HG02885 (cell line): Measurements from ENCODE around the gene TCERG1L.
"Not testable (repeated sequence)": the region's sequence is repeated elsewhere in the genome, so short reads cannot be mapped to it uniquely, and the experiment has no call there.

ENCODE experiments used
- ATAC-seq: cut with Tn5 transposase; IDR thresholded peaks from one replicate; pipeline ENCODE4 v1.9.1; 2021; ENCODE audit warnings: mild to moderate bottlenecking; ENCODE audit not compliant: unreplicated experiment, poor library complexity

The TCERG1L gene

DNA sequence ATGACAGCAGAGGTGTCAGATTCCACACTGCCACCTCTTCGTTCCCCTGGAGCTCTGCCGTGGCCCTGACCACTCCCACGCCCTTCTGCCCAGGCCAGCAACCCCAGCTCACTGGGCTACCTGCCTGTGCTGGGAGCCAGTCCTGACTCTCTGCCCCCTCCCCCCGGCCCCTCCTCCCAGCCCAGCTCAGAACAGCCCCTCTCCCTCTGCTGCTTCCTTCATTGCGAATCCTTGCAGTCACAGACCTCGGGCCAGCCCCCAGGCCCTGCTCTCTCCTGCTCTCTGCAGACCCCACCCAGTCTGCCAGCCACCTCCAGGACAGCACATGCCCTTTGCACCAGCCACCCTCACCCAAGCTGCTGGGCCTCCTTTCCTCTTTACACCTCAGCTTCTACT is 60.4 kb downstream of the TCERG1L start:
- no peak for ATAC-seq

DNA sequence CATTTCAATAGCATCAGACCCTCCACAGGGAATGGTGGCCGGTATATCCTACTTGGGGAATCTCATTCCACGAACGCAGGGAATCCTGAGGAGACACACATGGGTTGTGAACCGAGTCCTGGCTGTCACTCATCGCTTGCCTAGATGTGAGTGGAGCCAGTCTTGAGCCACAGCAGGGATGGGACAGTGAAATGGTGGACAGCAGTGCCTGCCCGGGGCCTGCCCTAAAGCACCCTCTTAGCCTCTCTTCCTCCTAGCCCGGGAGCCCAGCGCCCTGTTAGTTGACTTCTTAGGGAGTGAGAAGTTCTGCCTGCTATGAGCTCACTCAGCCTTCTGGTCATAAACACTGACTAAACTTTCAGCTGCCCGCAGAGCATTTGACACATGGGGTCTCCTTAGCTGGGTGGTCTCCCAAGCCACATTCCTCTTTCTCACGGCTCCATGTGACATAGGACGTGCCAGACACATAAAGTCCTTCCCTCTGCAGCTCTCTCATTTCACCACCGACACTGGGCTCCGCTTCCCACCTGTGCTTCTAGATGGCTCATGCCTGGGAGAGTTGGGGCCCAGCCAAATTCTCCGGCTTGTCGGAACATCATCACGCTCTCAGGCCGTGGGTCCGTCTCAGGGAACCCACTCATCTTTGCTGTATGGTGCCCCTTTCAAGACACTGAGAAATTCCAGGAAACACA is 60.9 kb downstream of the TCERG1L start:
- no peak for ATAC-seq

DNA sequence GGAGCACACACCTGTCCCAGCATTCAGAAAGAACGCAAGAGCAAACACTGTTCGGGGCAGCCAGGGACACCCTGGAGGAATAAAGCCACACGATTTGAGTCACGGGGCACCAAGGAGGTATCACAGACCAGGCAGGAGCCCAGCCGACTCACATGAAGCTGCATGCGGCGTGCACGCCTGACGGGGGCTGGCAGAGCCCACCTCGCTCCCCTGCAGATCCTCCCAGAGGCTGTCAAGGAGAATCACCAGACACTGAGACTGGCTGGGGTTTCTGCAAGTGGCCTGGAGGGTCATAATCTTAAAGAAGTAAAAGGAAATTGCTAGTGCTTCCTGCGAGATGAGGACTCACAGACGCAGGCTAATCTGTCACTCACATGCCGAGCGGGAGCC is 61.6 kb downstream of the TCERG1L start:
- no peak for ATAC-seq

- ATAC-seq, result no peak
Measured at GRCh38 chr10:131249238-131249954, 62.1 kb downstream of the TCERG1L start.

GRCh38 chr10:131248376-131249165 is 63.0 kb downstream of the TCERG1L start:
- ATAC-seq, result no peak

DNA sequence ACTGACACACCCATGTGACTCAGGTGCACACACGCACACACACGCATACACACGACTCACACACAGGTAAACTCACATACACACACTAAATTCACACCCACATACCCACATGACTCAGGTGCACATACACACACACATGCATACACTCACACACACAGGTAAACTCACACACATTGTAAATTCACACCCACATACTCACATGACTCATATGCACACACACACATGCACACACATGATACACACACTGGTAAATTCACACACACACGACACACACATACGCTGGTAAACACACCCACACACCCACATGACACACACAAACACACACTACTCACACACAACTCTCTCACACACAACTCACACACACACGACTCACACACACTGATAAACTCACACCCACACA is 63.6 kb downstream of the TCERG1L start:
- no peak for ATAC-seq

DNA sequence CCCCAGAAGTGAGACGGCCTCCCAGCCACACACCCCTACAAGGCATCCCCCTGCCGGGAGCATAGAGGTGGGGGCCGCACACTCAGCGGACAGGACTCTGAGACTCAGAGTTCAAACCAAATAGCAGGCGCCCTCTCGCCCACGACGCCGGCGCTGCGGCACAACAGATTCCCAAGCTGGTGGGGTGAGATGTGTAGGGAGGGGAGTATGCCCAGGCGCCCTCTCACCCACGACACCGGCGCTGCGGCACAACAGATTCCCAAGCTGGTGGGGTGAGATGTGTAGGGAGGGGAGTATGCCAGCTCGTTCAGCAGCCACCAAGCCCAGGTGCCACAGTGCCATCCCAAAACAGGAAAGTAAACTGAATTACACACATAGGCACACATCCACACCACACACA is 64.7 kb downstream of the TCERG1L start:
- no peak for ATAC-seq

DNA sequence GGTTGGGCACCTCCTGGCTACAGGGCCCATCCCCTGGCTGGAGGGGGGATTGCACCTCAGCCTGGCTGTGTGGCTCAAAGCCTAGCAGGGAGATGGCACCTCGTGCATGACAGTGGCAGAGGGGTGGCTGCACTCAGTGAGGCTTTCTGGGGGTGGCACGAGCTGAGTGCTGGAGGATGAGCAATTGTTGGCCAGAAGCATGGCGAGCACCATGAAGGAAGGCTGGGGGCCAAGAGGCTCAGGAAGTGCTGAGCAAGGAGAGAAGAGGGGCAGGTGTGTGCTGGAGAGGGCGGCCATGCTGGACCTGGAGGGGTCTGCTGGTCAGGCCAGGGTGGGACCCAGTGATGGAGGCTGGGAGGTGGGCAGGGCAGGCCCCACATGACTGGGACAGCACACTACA is 65.4 kb downstream of the TCERG1L start:
- ATAC-seq, result no peak

DNA sequence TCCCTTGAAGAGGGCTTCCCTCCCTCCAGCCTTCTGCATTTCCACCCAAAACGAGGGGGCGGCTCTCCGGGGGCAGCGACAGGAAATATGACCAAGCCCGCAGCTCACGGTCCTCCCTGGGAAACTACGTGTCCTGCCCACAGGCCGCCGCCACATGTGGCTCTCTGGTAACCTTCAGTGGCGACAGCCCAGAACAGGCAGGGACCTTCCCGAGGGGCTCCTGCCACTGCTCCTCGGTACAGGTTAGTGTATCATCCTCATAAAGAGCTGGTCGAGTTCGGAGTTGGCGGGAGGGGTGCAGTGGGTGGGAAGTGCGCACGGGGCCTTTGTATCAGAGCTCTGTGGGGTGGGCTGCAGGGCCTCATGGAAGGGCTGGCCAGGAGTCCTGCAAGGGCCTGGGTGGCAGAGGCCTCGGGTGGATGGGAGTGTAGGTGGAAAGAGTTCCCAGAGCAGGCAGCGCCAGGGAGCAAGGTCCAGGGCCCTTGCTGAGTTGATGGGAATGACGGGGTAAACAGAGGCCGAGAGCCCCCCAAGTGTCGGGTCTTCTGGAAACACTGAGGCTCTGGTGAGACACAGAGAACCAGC is 66.0 kb downstream of the TCERG1L start:
- ATAC-seq, result no peak

- no peak for ATAC-seq
Measured at GRCh38 chr10:131244836-131245235, 66.7 kb downstream of the TCERG1L start.

DNA sequence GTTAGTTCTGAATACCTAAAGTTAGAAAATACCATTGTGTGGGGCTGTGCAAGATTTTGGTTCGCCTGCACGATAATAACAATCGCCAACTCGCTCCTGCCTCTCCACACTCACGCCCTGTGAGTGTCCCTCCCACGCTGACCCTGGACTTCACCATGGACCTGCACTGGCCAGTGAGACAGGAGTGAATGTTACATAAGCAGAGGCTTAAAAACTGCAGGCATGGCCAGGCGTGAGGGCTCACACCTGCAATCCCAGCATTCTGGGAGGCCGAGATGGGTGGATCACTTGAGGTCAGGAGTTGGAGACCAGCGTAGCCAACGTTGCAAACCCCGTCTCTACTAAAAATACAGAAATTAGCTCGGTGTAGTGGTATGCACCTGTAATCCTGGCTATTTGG is 68.4 kb downstream of the TCERG1L start:
- no peak for ATAC-seq

GRCh38 chr10:131242007-131242406 is 69.5 kb downstream of the TCERG1L start:
- ATAC-seq, result no peak

DNA sequence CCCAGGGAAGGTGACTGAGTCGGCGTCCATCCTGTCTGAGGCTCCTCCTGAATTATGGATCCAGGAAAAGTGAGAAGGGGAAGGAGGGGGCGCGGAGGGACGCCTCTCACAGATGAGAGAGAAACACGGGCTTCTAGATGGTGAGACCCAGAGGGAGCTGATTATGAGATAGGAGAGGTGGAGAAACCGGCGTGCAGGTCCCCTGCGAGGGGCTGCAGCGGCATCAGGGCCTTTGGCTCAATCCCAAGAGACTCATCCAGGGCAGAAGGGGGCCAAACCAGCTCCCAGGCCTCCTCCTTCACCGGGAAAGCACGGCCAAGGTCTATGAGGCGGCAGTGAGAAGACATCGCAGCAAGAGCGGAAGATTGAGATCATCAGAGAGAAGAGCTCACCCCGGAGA is 70.8 kb downstream of the TCERG1L start:
- no peak for ATAC-seq

DNA sequence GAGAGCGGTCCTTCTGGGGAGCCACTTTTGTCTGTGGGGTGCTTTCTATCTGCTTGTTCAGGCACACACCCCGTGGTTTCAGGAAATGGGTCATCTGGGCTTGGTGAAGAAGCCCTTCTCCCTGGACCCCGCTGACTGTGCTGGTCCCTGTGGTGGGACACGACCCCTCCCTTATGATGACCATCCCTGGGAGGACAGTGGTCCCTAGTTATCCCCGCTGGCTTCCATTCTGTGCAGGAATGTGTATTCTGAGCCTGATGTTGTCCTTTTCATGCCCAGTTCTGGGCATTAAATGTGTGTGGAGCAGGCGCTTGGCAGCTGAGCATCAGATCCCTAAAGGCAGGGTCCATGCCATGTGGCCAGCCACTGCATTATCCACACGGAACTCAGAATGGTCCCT is 71.6 kb downstream of the TCERG1L start:
- no peak for ATAC-seq

DNA sequence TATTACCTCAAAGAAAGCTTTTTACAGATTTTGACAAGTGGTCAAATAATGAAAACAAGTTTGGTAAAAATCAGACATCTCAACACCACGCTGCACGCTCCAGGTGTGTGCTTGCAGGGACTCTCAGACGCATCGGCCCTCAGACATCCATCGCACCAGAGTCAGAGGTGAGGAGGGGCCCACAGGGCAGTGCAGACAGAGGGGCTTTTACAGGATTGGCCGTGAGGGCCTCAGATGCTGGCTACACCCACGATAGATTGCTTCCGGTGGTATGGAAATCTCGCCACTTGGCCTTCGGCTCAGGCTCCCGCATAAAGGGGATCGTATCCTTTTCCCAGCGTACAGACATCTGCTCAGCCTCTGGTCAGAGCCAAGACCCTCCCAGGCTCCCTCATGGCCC is 72.1 kb downstream of the TCERG1L start:
- ATAC-seq, result no peak

DNA sequence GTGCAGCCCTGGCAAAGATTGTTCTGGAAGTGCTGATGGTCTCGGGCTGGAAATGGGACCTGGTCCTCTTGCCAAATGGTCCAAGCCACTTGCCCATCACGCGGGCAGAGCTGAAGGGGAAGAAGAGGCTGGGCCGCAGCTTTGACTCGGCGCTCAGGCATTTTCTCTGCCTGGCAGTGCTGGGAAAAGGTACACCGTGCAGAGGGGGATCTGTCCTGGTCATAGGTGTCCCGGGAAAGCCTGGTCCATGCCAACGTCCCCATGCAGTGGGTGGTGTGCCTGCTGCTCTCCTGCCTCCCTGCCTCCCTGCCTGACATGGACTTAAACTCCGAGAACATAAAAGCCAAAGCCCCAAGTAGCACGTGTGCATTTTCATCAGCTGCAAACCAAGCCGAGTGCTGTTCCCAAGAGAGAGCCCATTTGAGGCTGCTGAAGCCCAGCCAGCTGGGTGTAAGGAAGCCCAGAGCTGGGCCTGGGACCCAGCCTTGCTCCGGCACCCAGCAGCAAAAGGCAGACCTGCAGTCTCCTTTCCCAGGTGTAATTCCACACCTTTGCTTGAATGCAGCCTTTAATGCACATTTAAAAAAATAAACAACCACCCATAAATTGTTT is 72.7 kb downstream of the TCERG1L start:
- ATAC-seq, result no peak

GRCh38 chr10:131237991-131238651 is 73.4 kb downstream of the TCERG1L start:
- no peak for ATAC-seq

GRCh38 chr10:131234606-131235005 is 76.9 kb downstream of the TCERG1L start:
- not testable (repeated sequence) for ATAC-seq

DNA sequence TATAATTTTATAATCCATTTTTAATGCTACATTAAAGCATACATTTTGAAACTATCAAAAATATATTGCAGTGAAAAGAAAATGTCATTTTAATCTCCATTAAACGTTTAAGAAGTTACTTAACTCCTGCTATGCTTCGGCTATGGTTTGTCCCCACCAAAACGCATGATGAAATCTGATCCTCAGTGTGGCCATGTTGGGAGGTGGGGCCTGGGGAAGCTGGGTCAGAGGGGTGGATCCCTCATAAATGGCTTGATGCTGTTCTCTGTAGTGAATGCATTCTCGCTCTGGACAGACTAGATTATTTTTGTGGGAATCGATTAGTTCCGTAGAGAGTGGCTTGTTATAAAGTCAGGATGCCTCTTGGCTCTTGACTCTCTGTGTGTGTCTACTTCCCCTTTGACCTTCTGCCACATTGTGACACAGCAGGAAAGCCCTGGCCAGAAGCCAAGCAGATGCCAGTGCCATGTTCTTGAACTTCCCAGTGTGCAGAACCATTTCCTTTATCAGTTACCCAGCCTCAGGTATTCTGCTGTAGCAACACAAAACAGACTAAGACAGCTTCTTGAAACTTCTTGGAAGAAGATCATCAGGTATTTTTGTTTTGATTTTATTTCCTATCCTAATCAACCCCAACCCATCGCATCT is 77.8 kb downstream of the TCERG1L start:
- no peak for ATAC-seq
